K562 (cell line): ENCODE measurements around the gene TAS2R14. TPM values are rescaled to one million over a fixed set of nuclear protein-coding genes. Genes with fewer than 3 reads are reported as not detected.

Experiments
- ATAC-seq: fragments of 200-7000 bp; cut with Tn5 transposase; 3 replicates; pipeline ENCODE4 v1.9.1; 2020; ENCODE audit warnings: moderate library complexity
- BruUV-seq: library from RNA; stranded (reverse); fragments of 400-500 nt; replicated peaks from 2 replicates; lab custom pipeline; 2021; lab: Mats Ljungman, UMichigan
- CTCF ChIA-PET: fragments of 300-600 bp; formaldehyde crosslinking; extraction: SDS; loops from one replicate; lab custom pipeline; 2021; ENCODE audit warnings: low intra/inter-chr PET ratio; lab: Yijun Ruan, JAX
- POLR2A ChIA-PET: fragments of 300-600, 350-650 bp; sonication (Branson Sonifier 250); formaldehyde crosslinking; extraction: SDS; loops from one replicate; lab custom pipeline; 2021; ENCODE audit warnings: antibody characterized with exemption, inconsistent platforms; lab: Yijun Ruan, JAX
- DNase-seq, 4 experiments: peaks; one replicate each; pipeline versions ENCODE4 v3.0.0 to v3.0.0-alpha.2; 2011 to 2018; ENCODE audit warnings: low spot score in 3 of 4, mixed read lengths in 3 of 4; ENCODE audit errors: extremely low read depth in 1 of 4
- FAIRE-seq: peaks from 2 replicates; lab custom pipeline; 2011; peaks lifted over from hg19 to GRCh38; lab: Jason Lieb, UNC
- H2AFZ ChIP-seq: 2 replicates; pipeline ENCODE4 v1.6.0; 2011; ENCODE audit warnings: low read depth, low read length, control low read depth, inconsistent platforms
- H3K27ac ChIP-seq: fragments of 200-600 bp; 3 replicates; pipeline ENCODE4 v1.8.0; 2011; ENCODE audit warnings: low read depth, mild to moderate bottlenecking, control low read depth, inconsistent platforms, low read length, moderate library complexity, mixed read lengths; ENCODE audit errors: extremely low read depth
- H3K27me3 ChIP-seq, 2 experiments: fragments of 300-600 bp in 1 of 2; 2 replicates in 1 of 2; 3 replicates in 1 of 2; pipeline versions ENCODE4 v1.6.0 to v1.8.0; 2011; ENCODE audit warnings: inconsistent platforms in 2 of 2, low read length in 2 of 2, mild to moderate bottlenecking in 1 of 2, mixed read lengths in 1 of 2, moderate library complexity in 1 of 2; ENCODE audit not compliant: control insufficient read depth in 2 of 2, insufficient read depth in 2 of 2
- H3K36me3 ChIP-seq: fragments of 300-600 bp; 3 replicates; pipeline ENCODE4 v1.8.0; 2011; ENCODE audit warnings: mild to moderate bottlenecking, low read length, inconsistent platforms; ENCODE audit not compliant: control insufficient read depth, insufficient read depth
- H3K4me1 ChIP-seq, 2 experiments: fragments of 200-600 bp in 1 of 2; replicated peaks in 1 of 2; 2 replicates in 1 of 2; 3 replicates in 1 of 2; pipeline versions ENCODE4 v1.5.1 to v1.8.0; 2011; ENCODE audit warnings: inconsistent platforms in 2 of 2, low read length in 2 of 2, mild to moderate bottlenecking in 1 of 2, mixed read lengths in 1 of 2, moderate library complexity in 1 of 2; ENCODE audit not compliant: control insufficient read depth in 2 of 2, insufficient read depth in 2 of 2
- H3K4me2 ChIP-seq: 2 replicates; pipeline ENCODE4 v1.6.1; 2011; ENCODE audit warnings: low read length, control low read depth, inconsistent platforms, mixed read lengths; ENCODE audit not compliant: insufficient read depth
- H3K4me3 ChIP-seq: fragments of 200-600 bp; sonication (generic), shearing (Covaris generic); 2 replicates; pipeline ENCODE4 v1.5.1; 2016; ENCODE audit warnings: control low read depth, inconsistent platforms
- H3K79me2 ChIP-seq: fragments of 200-600 bp; 3 replicates; pipeline ENCODE4 v1.8.0; 2011; ENCODE audit warnings: low read length, inconsistent platforms; ENCODE audit not compliant: control insufficient read depth, insufficient read depth
- H3K9ac ChIP-seq, 2 experiments: 2 replicates each; pipeline versions ENCODE4 v1.6.0 to v1.6.1; 2011; ENCODE audit warnings: low read depth in 2 of 2, low read length in 2 of 2, control low read depth in 1 of 2, inconsistent platforms in 1 of 2, mild to moderate bottlenecking in 1 of 2, mixed read lengths in 1 of 2; ENCODE audit not compliant: insufficient read depth in 1 of 2
- H3K9me1 ChIP-seq: one replicate; pipeline ENCODE4 v1.6.0; 2011; ENCODE audit warnings: inconsistent platforms, mild to moderate bottlenecking, low read length, moderate library complexity; ENCODE audit not compliant: control insufficient read depth, insufficient read depth
- H3K9me3 ChIP-seq: replicated peaks from 2 replicates; pipeline ENCODE4 v1.5.1; 2011; ENCODE audit warnings: low read depth, low read length, inconsistent platforms; ENCODE audit not compliant: control insufficient read depth, insufficient read depth
- H4K20me1 ChIP-seq: replicated peaks from 2 replicates; pipeline ENCODE4 v1.6.1; 2011; ENCODE audit warnings: low read length, inconsistent platforms, mixed read lengths; ENCODE audit not compliant: control insufficient read depth, insufficient read depth
- AFF1 ChIP-seq, 2 experiments: fragments of 450-650 bp; IDR thresholded peaks; 2 replicates each; pipeline ENCODE4 v1.6.1; 2018; ENCODE audit warnings: mild to moderate bottlenecking in 2 of 2, low read depth in 1 of 2; ENCODE audit not compliant: partially characterized antibody in 2 of 2
- FOXK2 ChIP-seq, 2 experiments: fragments of 450-650 bp; IDR thresholded peaks in 1 of 2; conservative IDR thresholded peaks in 1 of 2; 2 replicates each; pipeline ENCODE4 v1.6.1; 2016; ENCODE audit warnings: low read depth in 2 of 2, mild to moderate bottlenecking in 1 of 2
- HDAC8 ChIP-seq: fragments of 450-650 bp; IDR thresholded peaks from 2 replicates; pipeline ENCODE4 v1.6.1; 2016; ENCODE audit warnings: mild to moderate bottlenecking, missing genetic modification characterization, moderate library complexity, missing compliant biosample characterization
- NELFE ChIP-seq: IDR thresholded peaks from 2 replicates; pipeline ENCODE4 v1.6.1; 2011; ENCODE audit warnings: mild to moderate bottlenecking; ENCODE audit not compliant: insufficient read depth, insufficient read length
- RCOR1 ChIP-seq, 2 experiments: IDR thresholded peaks; 2 replicates each; pipeline ENCODE4 v1.6.1; 2012; ENCODE audit warnings: low read depth in 2 of 2, low read length in 2 of 2, borderline replicate concordance in 1 of 2, improper control_type of control experiment in 1 of 2
- TEAD4 ChIP-seq, 2 experiments: sonication (generic) in 1 of 2; formaldehyde crosslinking in 1 of 2; IDR thresholded peaks; 2 replicates each; pipeline versions ENCODE4 v1.6.1 to v1.8.0; 2012 to 2022; ENCODE audit warnings: borderline replicate concordance in 1 of 2, inconsistent platforms in 1 of 2, low read length in 1 of 2, mild to moderate bottlenecking in 1 of 2, missing genetic modification reagents in 1 of 2
- ZNF354B ChIP-seq: fragments of 250-450 bp; sonication (Bioruptor Pico); IDR thresholded peaks from 2 replicates; pipeline ENCODE4 v1.4.0; 2020
- WGBS: fragments of 100-300 bp; shearing (Covaris generic); methylation state at CpG from one replicate; pipeline ENCODE4 v1.1.6; 2016; ENCODE audit warnings: low coverage, mixed read lengths; ENCODE audit not compliant: insufficient coverage; ENCODE audit errors: missing lambda C conversion rate; 5-methylcytosine and 5-hydroxymethylcytosine counted together
- in situ Hi-C: fragments of 300-500 bp; cut with MboI; formaldehyde crosslinking; loops from 4 replicates; pipeline ENCODE4 v1.15.0; 2018; ENCODE audit warnings: inconsistent platforms, mixed read lengths
- intact Hi-C: fragments of 100-400 bp; cut with micrococcal nuclease; formaldehyde crosslinking; loops from 2 replicates; pipeline ENCODE4 v1.14.2; 2022
- polyA plus RNA-seq, 8 experiments: library from polyadenylated mRNA; depleted of rRNA in 4 of 8; stranded (reverse) in 5 of 8; unstranded in 3 of 8; fragments of >200 nt; fragmentation: Nextera tagmentation in 2 of 8; fragmentation: Illumina TruSeq in 1 of 8; extraction: Ambion mirVana in 2 of 8; extraction: Trizol in 1 of 8; gene quantifications; 2 replicates each; pipeline versions ENCODE4 v1.2.1 to v1.2.3, GENCODE V29; 2011 to 2014; ENCODE audit warnings: inconsistent platforms in 1 of 8, missing spikeins in 1 of 8
- total RNA-seq, 7 experiments: library from RNA; depleted of rRNA in 6 of 7; stranded (reverse); fragments of >200 nt in 6 of 7; fragmentation: Illumina TruSeq in 2 of 7; extraction: Trizol in 2 of 7; gene quantifications; 2 replicates each; pipeline versions ENCODE4 v1.2.1 to v1.2.3, GENCODE V29; 2011 to 2021; ENCODE audit warnings: low replicate concordance in 1 of 7

The TAS2R14 gene
- total and polyA plus RNA-seq, 9 of the 15 experiments (the other 6 are each of a cell fraction or from before 2014, with no cell fraction given) = 1.2 to 4.2 (median 2.4) TPM

GRCh38 chr12:10904686-10905085, 34.4 kb downstream of the TAS2R14 start:
- TF ChIP-seq NELFE = no peak
- TF ChIP-seq HDAC8 (tag) = no peak
- no peak for TF ChIP-seq FOXK2 (conservative IDR thresholded peaks at IDR 0.05 in 1 of 2, IDR thresholded peaks at IDR 0.05 in 1 of 2; ENCODE audit: low read depth in 2 of 2)
- TF ChIP-seq AFF1 (IDR thresholded peaks at IDR 0.05; ENCODE audit: low read depth in 1 of 2, partially characterized antibody in 2 of 2) = peak in 1 of 2 experiments; percentile 95
- TF ChIP-seq TEAD4 (IDR thresholded peaks at IDR 0.05; ENCODE audit: low read length) = no peak
- TF ChIP-seq TEAD4 (CRISPR knock-in tag; IDR thresholded peaks at IDR 0.05; ENCODE audit: borderline replicate concordance) = no peak
- TF ChIP-seq ZNF354B (CRISPR knock-in tag) = no peak
- TF ChIP-seq RCOR1 (IDR thresholded peaks at IDR 0.05; ENCODE audit: borderline replicate concordance in 1 of 2, low read depth in 2 of 2, low read length in 2 of 2) = no peak
- POLR2A ChIA-PET = no interaction called here
- 62% methylated on average over 4 of the region's 4 CpGs for WGBS

More at GRCh38 chr12:10904686-10905085, 34.4 kb downstream of the TAS2R14 start:
- Histone ChIP-seq H3K27me3 (no peaks in the 10 kb centered on the region), H3K36me3 (no peaks in the 10 kb centered on the region), H3K79me2 (no peaks in the 10 kb centered on the region), H3K9me1 (no peaks in the 10 kb centered on the region), H3K4me1 (no peaks in the 10 kb centered on the region; a peak in 2 of 5 replicates), H2AFZ (no peak overlapping the region), H3K27ac (no peak overlapping the region), H3K9me3 (no peaks in the 10 kb centered on the region), H3K4me3 (no peak overlapping the region), H3K9ac (no peak overlapping the region), H4K20me1 (no peaks in the 10 kb centered on the region), H3K4me2 (no peak overlapping the region)
- no peak for ATAC-seq
- no peak for FAIRE-seq
- in situ Hi-C loops = no loop called here
- DNase-seq = no peak
- intact Hi-C loops = no loop called here
- CTCF ChIA-PET = no interaction called here
- no TSS peak for BruUV-seq
